IMR-90 (cell line): ENCODE data around the gene PYCR2. TPM values are rescaled to one million over a fixed set of nuclear protein-coding genes. Genes with fewer than 3 reads are reported as not detected.

Source experiments
- ATAC-seq: fragments of 200-7000 bp; cut with Tn5 transposase; 2 replicates; pipeline ENCODE4 v1.9.1; 2020; ENCODE audit warnings: low read depth, mild to moderate bottlenecking, moderate library complexity
- BruUV-seq: library from RNA; stranded (reverse); fragments of 400-500 nt; replicated peaks from 2 replicates; lab custom pipeline; 2021; lab: Mats Ljungman, UMichigan
- CTCF ChIA-PET: fragments of 300-600 bp; formaldehyde crosslinking; extraction: SDS; loops from one replicate; lab custom pipeline; 2021; ENCODE audit warnings: antibody characterized with exemption; lab: Yijun Ruan, JAX
- POLR2A ChIA-PET: fragments of 300-600 bp; sonication (Branson Sonifier 250); formaldehyde crosslinking; loops from one replicate; lab custom pipeline; 2022; ENCODE audit warnings: antibody characterized with exemption; ENCODE audit not compliant: unreplicated experiment; lab: Charles Lee
- DNase-seq: peaks from one replicate; pipeline ENCODE4 v3.0.0; 2013
- H2AFZ ChIP-seq: replicated peaks from 2 replicates; pipeline ENCODE3; 2013; ENCODE audit warnings: low read length, mild to moderate bottlenecking; ENCODE audit not compliant: poor library complexity
- H2AK5ac ChIP-seq: 2 replicates; pipeline ENCODE4 v1.6.1; 2013; ENCODE audit warnings: low read depth, low read length, inconsistent platforms
- H2AK9ac ChIP-seq: replicated peaks from 2 replicates; pipeline ENCODE3; 2013; ENCODE audit warnings: mild to moderate bottlenecking, low read depth, low read length, moderate library complexity; ENCODE audit not compliant: poor library complexity
- H2BK120ac ChIP-seq: 2 replicates; pipeline ENCODE4 v1.6.1; 2013; ENCODE audit warnings: low read depth, low read length, inconsistent platforms
- H2BK15ac ChIP-seq: 3 replicates; pipeline ENCODE4 v1.6.1; 2013; ENCODE audit warnings: low read depth, low read length, inconsistent platforms
- H2BK20ac ChIP-seq: 2 replicates; pipeline ENCODE4 v1.6.1; 2013; ENCODE audit warnings: low read depth, mild to moderate bottlenecking, inconsistent platforms, low read length, moderate library complexity
- H2BK5ac ChIP-seq: 2 replicates; pipeline ENCODE4 v1.6.1; 2013; ENCODE audit warnings: mild to moderate bottlenecking, low read depth, low read length, inconsistent platforms; ENCODE audit not compliant: poor library complexity, severe bottlenecking
- H3K14ac ChIP-seq: replicated peaks from 2 replicates; pipeline ENCODE4 v1.6.1; 2013; ENCODE audit warnings: low read depth, low read length, inconsistent platforms
- H3K18ac ChIP-seq: 2 replicates; pipeline ENCODE4 v1.6.1; 2013; ENCODE audit warnings: low read depth, low read length, control low read depth
- H3K23ac ChIP-seq: 2 replicates; pipeline ENCODE4 v1.6.1; 2013; ENCODE audit warnings: low read depth, low read length, inconsistent platforms
- H3K27ac ChIP-seq: 2 replicates; pipeline ENCODE4 v1.5.1; 2013; ENCODE audit warnings: mild to moderate bottlenecking, control low read depth, low read length; ENCODE audit not compliant: insufficient read depth
- H3K27me3 ChIP-seq: 2 replicates; pipeline ENCODE4 v1.6.1; 2013; ENCODE audit warnings: low read length; ENCODE audit not compliant: control insufficient read depth, insufficient read depth
- H3K36me3 ChIP-seq: 2 replicates; pipeline ENCODE4 v1.6.1; 2013; ENCODE audit warnings: low read length, mixed read lengths; ENCODE audit not compliant: control insufficient read depth, insufficient read depth
- H3K4ac ChIP-seq: 2 replicates; pipeline ENCODE4 v1.6.1; 2013; ENCODE audit warnings: low read depth, low read length, inconsistent platforms
- H3K4me1 ChIP-seq: 2 replicates; pipeline ENCODE4 v1.6.1; 2013; ENCODE audit warnings: low read length, mixed read lengths; ENCODE audit not compliant: control insufficient read depth, insufficient read depth
- H3K4me2 ChIP-seq: 2 replicates; pipeline ENCODE4 v1.6.1; 2013; ENCODE audit warnings: low read depth, mild to moderate bottlenecking, control low read depth, low read length, moderate library complexity
- H3K4me3 ChIP-seq: 2 replicates; pipeline ENCODE4 v1.5.1; 2013; ENCODE audit warnings: low read depth, mild to moderate bottlenecking, control low read depth, low read length, moderate library complexity; ENCODE audit not compliant: insufficient read depth
- H3K56ac ChIP-seq: 2 replicates; pipeline ENCODE4 v1.6.1; 2013; ENCODE audit warnings: low read length, inconsistent platforms; ENCODE audit not compliant: insufficient read depth; ENCODE audit errors: extremely low read depth
- H3K79me1 ChIP-seq, 2 experiments: 2 replicates each; pipeline ENCODE4 v1.6.1; 2013; ENCODE audit warnings: low read length in 2 of 2, inconsistent platforms in 1 of 2, low read depth in 1 of 2
- H3K9ac ChIP-seq: 2 replicates; pipeline ENCODE4 v1.6.1; 2013; ENCODE audit warnings: low read depth, low read length, control low read depth
- H3K9me1 ChIP-seq: 2 replicates; pipeline ENCODE4 v1.6.1; 2013; ENCODE audit warnings: low read length, inconsistent platforms; ENCODE audit not compliant: insufficient read depth
- H3K9me3 ChIP-seq: 2 replicates; pipeline ENCODE4 v1.6.1; 2013; ENCODE audit warnings: low read length; ENCODE audit not compliant: control insufficient read depth, insufficient read depth
- H4K20me1 ChIP-seq: 2 replicates; pipeline ENCODE4 v1.6.1; 2013; ENCODE audit warnings: low read length, inconsistent platforms; ENCODE audit not compliant: insufficient read depth
- H4K5ac ChIP-seq: 2 replicates; pipeline ENCODE4 v1.6.1; 2013; ENCODE audit warnings: mild to moderate bottlenecking, low read depth, low read length, control low read depth
- H4K8ac ChIP-seq, 2 experiments: 2 replicates each; pipeline ENCODE4 v1.6.1; 2013; ENCODE audit warnings: low read depth in 2 of 2, low read length in 2 of 2, control low read depth in 1 of 2, inconsistent platforms in 1 of 2
- H4K91ac ChIP-seq: 2 replicates; pipeline ENCODE4 v1.6.1; 2013; ENCODE audit warnings: low read depth, low read length, inconsistent platforms; ENCODE audit not compliant: insufficient read depth
- BHLHE40 ChIP-seq: fragments of 150-350 bp; IDR thresholded peaks from 2 replicates; pipeline ENCODE4 v1.6.1; 2016; ENCODE audit warnings: mild to moderate bottlenecking, low read depth, low read length
- CEBPB ChIP-seq: IDR thresholded peaks from 2 replicates; pipeline ENCODE4 v1.6.1; 2012; ENCODE audit warnings: low read depth, low read length, improper control_type of control experiment
- CHD1 ChIP-seq: IDR thresholded peaks from 2 replicates; pipeline ENCODE4 v1.6.1; 2012; ENCODE audit warnings: low read depth, low read length, improper control_type of control experiment
- FOS ChIP-seq: fragments of 150-350 bp; IDR thresholded peaks from 2 replicates; pipeline ENCODE4 v1.6.1; 2016; ENCODE audit warnings: low read depth, low read length
- MAFK ChIP-seq: IDR thresholded peaks from 2 replicates; pipeline ENCODE4 v1.6.1; 2012; ENCODE audit warnings: low read depth, low read length, improper control_type of control experiment
- MAZ ChIP-seq: IDR thresholded peaks from 2 replicates; pipeline ENCODE4 v1.6.1; 2012; ENCODE audit warnings: low read depth, mild to moderate bottlenecking, low read length, improper control_type of control experiment, moderate library complexity, borderline replicate concordance
- MXI1 ChIP-seq: IDR thresholded peaks from 2 replicates; pipeline ENCODE4 v1.6.1; 2012; ENCODE audit warnings: low read depth, mild to moderate bottlenecking, low read length, moderate library complexity, borderline replicate concordance
- NFE2L2 ChIP-seq: fragments of 150-350 bp; IDR thresholded peaks from 2 replicates; pipeline ENCODE4 v1.6.1; 2016; ENCODE audit warnings: low read depth, mild to moderate bottlenecking, low read length
- POLR2A ChIP-seq: IDR thresholded peaks from 2 replicates; pipeline ENCODE4 v1.6.1; 2012; ENCODE audit warnings: mild to moderate bottlenecking, low read depth, low read length
- RAD21 ChIP-seq: IDR thresholded peaks from 2 replicates; pipeline ENCODE4 v1.6.1; 2012; ENCODE audit warnings: low read length, improper control_type of control experiment
- RCOR1 ChIP-seq: IDR thresholded peaks from 2 replicates; pipeline ENCODE4 v1.6.1; 2012; ENCODE audit warnings: mild to moderate bottlenecking, low read length, improper control_type of control experiment; ENCODE audit not compliant: insufficient replicate concordance
- RFX5 ChIP-seq: IDR thresholded peaks from 2 replicates; pipeline ENCODE4 v1.8.0; 2012; ENCODE audit warnings: low read depth, mild to moderate bottlenecking, low read length, moderate library complexity
- WGBS, 2 experiments: methylation state at CpG; one replicate each; pipeline versions ENCODE4 v1.1.5 to v1.1.7; 2013; ENCODE audit warnings: missing lambda C conversion rate in 2 of 2; ENCODE audit not compliant: insufficient read length in 1 of 2; ENCODE audit errors: extremely low coverage in 2 of 2; 5-methylcytosine and 5-hydroxymethylcytosine counted together
- dilution Hi-C: fragments of 300-500 bp; cut with HindIII; formaldehyde crosslinking; loops from one replicate; pipeline ENCODE4 v1.14.3; 2018; ENCODE audit warnings: low sequenced_read_pairs; ENCODE audit not compliant: unreplicated experiment
- in situ Hi-C: fragments of 300-500 bp; cut with MboI; formaldehyde crosslinking; loops from 3 replicates; pipeline ENCODE4 v1.14.3; 2019; ENCODE audit warnings: low sequenced_read_pairs, inconsistent platforms, mixed read lengths
- intact Hi-C: fragments of 100-400 bp; cut with micrococcal nuclease; formaldehyde crosslinking; loops from 2 replicates; pipeline ENCODE4 v1.10.0; 2022
- polyA plus RNA-seq, 3 experiments: library from polyadenylated mRNA; depleted of rRNA; stranded (reverse); fragments of >200 nt; gene quantifications; 2 replicates each; pipeline ENCODE4 v1.2.3, GENCODE V29; 2012; ENCODE audit warnings: low replicate concordance in 1 of 3
- total RNA-seq: library from RNA; depleted of rRNA; stranded (reverse); fragments of >200 nt; gene quantifications from 2 replicates; pipeline ENCODE4 v1.2.3, GENCODE V29; 2012
- TF ChIP-seq, protein P1 (sequence below): fragments of 150-350 bp; IDR thresholded peaks from 2 replicates; pipeline ENCODE4 v1.6.1; 2016; ENCODE audit warnings: low read depth, mild to moderate bottlenecking, low read length, moderate library complexity, borderline replicate concordance
- TF ChIP-seq, protein P2 (sequence below): fragments of 150-350 bp; IDR thresholded peaks from 2 replicates; pipeline ENCODE4 v1.6.1; 2017; ENCODE audit warnings: mild to moderate bottlenecking, antibody characterized with exemption, low read length, low read depth

Gene PYCR2
- total and polyA plus RNA-seq, 2 of the 4 experiments (the other 2 are of a cell fraction): 34.4 to 68.1 TPM

DNA sequence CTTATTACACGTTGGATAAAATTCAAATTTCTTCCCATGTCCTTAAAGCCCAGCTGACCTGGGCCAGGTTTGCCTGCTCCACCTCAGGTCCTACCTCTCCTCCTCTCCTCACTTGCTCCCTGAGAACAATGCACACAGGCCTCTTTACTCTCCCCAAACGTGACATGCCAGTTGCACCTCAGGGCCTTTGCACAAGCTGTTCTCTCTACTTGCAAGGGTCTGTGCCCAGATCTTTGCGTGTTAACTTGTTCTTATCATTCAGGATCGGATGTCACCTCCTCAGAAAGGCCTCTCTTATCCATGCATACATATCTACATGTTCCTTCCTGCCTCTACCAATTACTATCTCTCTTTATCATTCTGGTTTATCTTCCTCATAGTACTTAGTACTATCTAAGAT lies 20.4 kb downstream of the PYCR2 start:
- H3K14ac ChIP-seq: no peak overlapping the region

More for the DNA sequence above, 20.4 kb downstream of the PYCR2 start:
- TF ChIP-seq MAFK (no peak), CHD1 (no peak), CEBPB (no peak), MXI1 (no peak), RAD21 (no peak), MAZ (no peak), NFE2L2 (no peak), BHLHE40 (no peak), RFX5 (no peak), POLR2A (no peak), RCOR1 (no peak), FOS (no peak)
- TF ChIP-seq, protein P1, sequence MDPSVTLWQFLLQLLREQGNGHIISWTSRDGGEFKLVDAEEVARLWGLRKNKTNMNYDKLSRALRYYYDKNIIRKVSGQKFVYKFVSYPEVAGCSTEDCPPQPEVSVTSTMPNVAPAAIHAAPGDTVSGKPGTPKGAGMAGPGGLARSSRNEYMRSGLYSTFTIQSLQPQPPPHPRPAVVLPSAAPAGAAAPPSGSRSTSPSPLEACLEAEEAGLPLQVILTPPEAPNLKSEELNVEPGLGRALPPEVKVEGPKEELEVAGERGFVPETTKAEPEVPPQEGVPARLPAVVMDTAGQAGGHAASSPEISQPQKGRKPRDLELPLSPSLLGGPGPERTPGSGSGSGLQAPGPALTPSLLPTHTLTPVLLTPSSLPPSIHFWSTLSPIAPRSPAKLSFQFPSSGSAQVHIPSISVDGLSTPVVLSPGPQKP: no peak
- TF ChIP-seq, protein P2, sequence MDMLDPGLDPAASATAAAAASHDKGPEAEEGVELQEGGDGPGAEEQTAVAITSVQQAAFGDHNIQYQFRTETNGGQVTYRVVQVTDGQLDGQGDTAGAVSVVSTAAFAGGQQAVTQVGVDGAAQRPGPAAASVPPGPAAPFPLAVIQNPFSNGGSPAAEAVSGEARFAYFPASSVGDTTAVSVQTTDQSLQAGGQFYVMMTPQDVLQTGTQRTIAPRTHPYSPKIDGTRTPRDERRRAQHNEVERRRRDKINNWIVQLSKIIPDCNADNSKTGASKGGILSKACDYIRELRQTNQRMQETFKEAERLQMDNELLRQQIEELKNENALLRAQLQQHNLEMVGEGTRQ: no peak
- H3K9me3 ChIP-seq: no peaks in the 10 kb centered on the region
- no peak overlapping the region for H3K27ac ChIP-seq
- H3K9ac ChIP-seq: no peak overlapping the region
- intact Hi-C loops (no loop called here), dilution Hi-C loops (no loop called here), in situ Hi-C loops (no loop called here)
- no peak overlapping the region for H3K56ac ChIP-seq
- no peak overlapping the region for H3K4me3 ChIP-seq
- H3K9me1 ChIP-seq: peaks cover 3% of the 10 kb centered on the region; the same call in 1 of the 2 replicates
- no peaks in the 10 kb centered on the region for H4K20me1 ChIP-seq
- no peak overlapping the region for H3K18ac ChIP-seq
- CTCF ChIA-PET: interaction anchor here (0.6 kb wide), 1 partner anchor 8 kb away, joined by 4 read pairs; no protein-coding TSS in a partner anchor
- no peak overlapping the region for H2BK15ac ChIP-seq
- peaks cover 3% of the 10 kb centered on the region; the same call in 1 of the 2 replicates for H3K27me3 ChIP-seq
- POLR2A ChIA-PET: no interaction called here
- no peaks in the 10 kb centered on the region for H3K79me1 ChIP-seq
- no peak for DNase-seq
- H3K23ac ChIP-seq: no peak overlapping the region
- H2BK20ac ChIP-seq: no peak overlapping the region
- no peak overlapping the region for H2BK120ac ChIP-seq
- H3K4ac ChIP-seq: no peak overlapping the region
- WGBS, 2 experiments: 91% methylated on average over 4 of the region's 4 CpGs; no CpG with 5 or more reads in 1 of the 2 experiments
- H4K91ac ChIP-seq: no peak overlapping the region
- no peak overlapping the region for H2AK5ac ChIP-seq
- no peak overlapping the region for H2BK5ac ChIP-seq
- H2AK9ac ChIP-seq: no peak overlapping the region
- ATAC-seq: no peak
- H4K5ac ChIP-seq: no peak overlapping the region
- no peak overlapping the region for H3K4me2 ChIP-seq
- H3K36me3 ChIP-seq: no peaks in the 10 kb centered on the region
- H2AFZ ChIP-seq: no peak overlapping the region
- no peak overlapping the region for H4K8ac ChIP-seq
- H3K4me1 ChIP-seq: no peaks in the 10 kb centered on the region
- no TSS peak for BruUV-seq
